ENCODE data around the gene CHST11. TPM values are rescaled to one million over a fixed set of nuclear protein-coding genes. Genes with fewer than 3 reads are reported as not detected.

The CHST11 gene
- total RNA-seq, 2 donors from 2014 or later = 2.9 to 4.9 TPM

DNA sequence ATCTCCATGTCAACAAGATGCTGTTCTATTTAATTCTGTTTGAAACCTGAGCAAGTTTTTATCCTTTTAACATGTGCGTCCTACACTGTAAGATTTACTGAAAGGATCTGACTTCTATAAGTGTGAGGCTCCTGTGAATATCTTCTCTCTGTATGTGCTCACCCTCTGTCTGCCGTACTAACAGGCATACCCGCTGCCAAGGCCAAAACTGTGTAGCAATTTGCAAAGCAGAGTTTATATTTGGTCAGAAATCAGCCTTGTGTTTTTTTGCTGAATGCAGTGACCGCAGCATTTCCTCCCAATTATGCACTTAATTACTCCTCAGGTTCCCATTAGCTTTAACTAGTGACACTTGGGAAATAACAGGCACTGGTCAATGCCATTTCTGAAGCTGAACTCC is 12.3 kb downstream of the CHST11 start:
- H3K27ac ChIP-seq = no peak overlapping the region
- no peak for TF ChIP-seq CTCF (IDR thresholded peaks at IDR 0.05)
- H3K9me3 ChIP-seq = no peaks in the 10 kb centered on the region
- no peaks in the 10 kb centered on the region for H3K36me3 ChIP-seq
- DNase-seq = no peak
- intact Hi-C loops (cut with DNase I) = no loop called here
- no peak overlapping the region for H3K9ac ChIP-seq (ENCODE audit: low read depth in 2 of 2, low read length in 2 of 2)
- H3K4me3 ChIP-seq = no peak overlapping the region
- no peaks in the 10 kb centered on the region for H3K4me1 ChIP-seq
- H3K27me3 ChIP-seq = no peaks in the 10 kb centered on the region

- no peak overlapping the region for H3K4me3 ChIP-seq
- H3K27me3 ChIP-seq = no peaks in the 10 kb centered on the region
- H3K9me3 ChIP-seq = no peaks in the 10 kb centered on the region
- no peak for DNase-seq
- no peaks in the 10 kb centered on the region for H3K36me3 ChIP-seq
- no peak overlapping the region for H3K27ac ChIP-seq
- no peak for TF ChIP-seq CTCF (IDR thresholded peaks at IDR 0.05)
- no peak overlapping the region for H3K9ac ChIP-seq (ENCODE audit: low read depth in 2 of 2, low read length in 2 of 2)
- intact Hi-C loops (cut with DNase I) = no loop called here
- H3K4me1 ChIP-seq = no peaks in the 10 kb centered on the region
Measured at GRCh38 chr12:104469523-104469922, 12.8 kb downstream of the CHST11 start.

- Histone ChIP-seq H3K4me1 (no peaks in the 10 kb centered on the region), H3K27ac (no peak overlapping the region), H3K27me3 (no peaks in the 10 kb centered on the region), H3K4me3 (no peak overlapping the region), H3K9ac (ENCODE audit: low read depth in 2 of 2, low read length in 2 of 2) (no peak overlapping the region), H3K9me3 (no peaks in the 10 kb centered on the region), H3K36me3 (no peaks in the 10 kb centered on the region)
- intact Hi-C loops (cut with DNase I) = no loop called here
- TF ChIP-seq CTCF (IDR thresholded peaks at IDR 0.05) = no peak
- no peak for DNase-seq
Measured at GRCh38 chr12:104470521-104470920, 13.8 kb downstream of the CHST11 start.

GRCh38 chr12:104471336-104471735 is 14.6 kb downstream of the CHST11 start:
- Histone ChIP-seq H3K27me3 (no peaks in the 10 kb centered on the region), H3K36me3 (no peaks in the 10 kb centered on the region), H3K4me1 (no peaks in the 10 kb centered on the region), H3K9ac (ENCODE audit: low read depth in 2 of 2, low read length in 2 of 2) (no peak overlapping the region), H3K4me3 (no peak overlapping the region), H3K9me3 (no peaks in the 10 kb centered on the region), H3K27ac (no peak overlapping the region)
- DNase-seq = no peak
- TF ChIP-seq CTCF (IDR thresholded peaks at IDR 0.05) = no peak
- intact Hi-C loops (cut with DNase I) = no loop called here

GRCh38 chr12:104472748-104473147 is 16.0 kb downstream of the CHST11 start:
- no peak overlapping the region for H3K9ac ChIP-seq (ENCODE audit: low read depth in 2 of 2, low read length in 2 of 2)
- intact Hi-C loops (cut with DNase I) = no loop called here
- no peak overlapping the region for H3K4me3 ChIP-seq
- H3K9me3 ChIP-seq = no peaks in the 10 kb centered on the region
- no peak for DNase-seq
- no peak for TF ChIP-seq CTCF (IDR thresholded peaks at IDR 0.05)
- H3K36me3 ChIP-seq = no peaks in the 10 kb centered on the region
- H3K27ac ChIP-seq = no peak overlapping the region
- H3K27me3 ChIP-seq = no peaks in the 10 kb centered on the region
- H3K4me1 ChIP-seq = no peaks in the 10 kb centered on the region
